Measurements from ENCODE around the gene COG3.

GRCh38 chr13:45536224-45536623 lies 71.5 kb downstream of the COG3 start:
- TF ChIP-seq CTCF (conservative IDR thresholded peaks at IDR 0.05) (no peak), ZFX (IDR thresholded peaks at IDR 0.05) (no peak)

All from C4-2B (cell line).